ENCODE results near the gene C15orf40. TPM values are rescaled to one million over a fixed set of nuclear protein-coding genes. Genes with fewer than 3 reads are reported as not detected.

Gene C15orf40
- total and polyA plus RNA-seq, 9 of the 15 experiments (the other 6 are each of a cell fraction or from before 2014, with no cell fraction given) = 15.9 to 52.0 (median 27.0) TPM

GRCh38 chr15:82985688-82986441, 25.6 kb downstream of the C15orf40 start, which contains the start of gene RAMAC (continued):
- TF ChIP-seq ATF3 (IDR thresholded peaks at IDR 0.05) (no peak), ATF3 (CRISPR knock-in tag; conservative IDR thresholded peaks at IDR 0.05) (0 out of 2 replicates have a peak, but pooled peaks have one; percentile 23), SNIP1 (IDR thresholded peaks at IDR 0.05; ENCODE audit: low read depth) (no peak), FOXM1 (IDR thresholded peaks at IDR 0.05; ENCODE audit: low read depth) (peak; percentile 67), FOXM1 (CRISPR knock-in tag; IDR thresholded peaks at IDR 0.05; ENCODE audit: low read depth) (0 out of 2 replicates have a peak, but pooled peaks have one; percentile 59), ILF3 (IDR thresholded peaks at IDR 0.05; ENCODE audit: borderline replicate concordance) (no peak), HDAC1 (IDR thresholded peaks at IDR 0.05) (peak in 1 of 2 experiments; percentile 71; a peak in 2 of 4 replicates), POLR2AphosphoS5 (IDR thresholded peaks at IDR 0.05; ENCODE audit: control insufficient read depth, insufficient read depth, low read depth, low read length) (peak; percentile 67; the same call in 1 of the 2 replicates), BRD4 (IDR thresholded peaks at IDR 0.05) (no peak), BCLAF1 (IDR thresholded peaks at IDR 0.05; ENCODE audit: borderline replicate concordance in 1 of 2, control insufficient read depth in 1 of 2, low read depth in 2 of 2, low read length in 1 of 2) (no peak), PRPF4 (IDR thresholded peaks at IDR 0.05; ENCODE audit: insufficient read depth, low read depth, low read length, poor library complexity, severe bottlenecking) (no peak), ZBTB11 (CRISPR knock-in tag; IDR thresholded peaks at IDR 0.05) (peak in 2 of 3 experiments; percentile 36 to 89; a peak in 3 of 6 replicates), USF1 (CRISPR knock-in tag; IDR thresholded peaks at IDR 0.05) (peak; percentile 68), E4F1 (CRISPR knock-in tag; IDR thresholded peaks at IDR 0.05; ENCODE audit: borderline replicate concordance) (no peak)

All from K562 (cell line).